GM12801 (cell line): ENCODE results near the gene COMTD1.

Source experiments
- TF ChIP-seq, protein P1 (sequence below): IDR thresholded peaks from one replicate; pipeline ENCODE4 v1.5.1; 2011; ENCODE audit warnings: control low read depth; ENCODE audit not compliant: insufficient read length; ENCODE audit errors: extremely low read depth

The COMTD1 gene

DNA sequence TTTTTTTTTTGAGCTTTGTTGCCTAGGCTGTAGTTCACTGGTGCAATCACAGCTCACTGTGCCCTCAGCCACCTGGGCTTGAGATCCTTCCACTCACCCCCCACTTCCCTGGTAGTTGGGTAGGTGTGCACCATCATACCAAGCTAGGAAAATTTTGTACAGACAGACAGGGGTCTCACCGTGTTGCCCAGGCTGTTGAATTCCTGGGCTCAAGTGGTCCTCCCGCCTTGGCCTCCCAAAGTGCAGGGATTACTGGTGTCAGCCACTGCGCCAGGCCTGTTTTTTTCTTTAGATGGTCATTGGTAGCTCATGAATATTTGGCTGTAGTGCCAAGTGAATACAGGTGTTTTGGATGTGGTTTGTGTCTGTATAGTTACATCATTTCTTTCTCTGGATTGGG, 7.5 kb downstream of the COMTD1 start:
- TF ChIP-seq, protein P1, sequence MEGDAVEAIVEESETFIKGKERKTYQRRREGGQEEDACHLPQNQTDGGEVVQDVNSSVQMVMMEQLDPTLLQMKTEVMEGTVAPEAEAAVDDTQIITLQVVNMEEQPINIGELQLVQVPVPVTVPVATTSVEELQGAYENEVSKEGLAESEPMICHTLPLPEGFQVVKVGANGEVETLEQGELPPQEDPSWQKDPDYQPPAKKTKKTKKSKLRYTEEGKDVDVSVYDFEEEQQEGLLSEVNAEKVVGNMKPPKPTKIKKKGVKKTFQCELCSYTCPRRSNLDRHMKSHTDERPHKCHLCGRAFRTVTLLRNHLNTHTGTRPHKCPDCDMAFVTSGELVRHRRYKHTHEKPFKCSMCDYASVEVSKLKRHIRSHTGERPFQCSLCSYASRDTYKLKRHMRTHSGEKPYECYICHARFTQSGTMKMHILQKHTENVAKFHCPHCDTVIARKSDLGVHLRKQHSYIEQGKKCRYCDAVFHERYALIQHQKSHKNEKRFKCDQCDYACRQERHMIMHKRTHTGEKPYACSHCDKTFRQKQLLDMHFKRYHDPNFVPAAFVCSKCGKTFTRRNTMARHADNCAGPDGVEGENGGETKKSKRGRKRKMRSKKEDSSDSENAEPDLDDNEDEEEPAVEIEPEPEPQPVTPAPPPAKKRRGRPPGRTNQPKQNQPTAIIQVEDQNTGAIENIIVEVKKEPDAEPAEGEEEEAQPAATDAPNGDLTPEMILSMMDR = no peak

DNA sequence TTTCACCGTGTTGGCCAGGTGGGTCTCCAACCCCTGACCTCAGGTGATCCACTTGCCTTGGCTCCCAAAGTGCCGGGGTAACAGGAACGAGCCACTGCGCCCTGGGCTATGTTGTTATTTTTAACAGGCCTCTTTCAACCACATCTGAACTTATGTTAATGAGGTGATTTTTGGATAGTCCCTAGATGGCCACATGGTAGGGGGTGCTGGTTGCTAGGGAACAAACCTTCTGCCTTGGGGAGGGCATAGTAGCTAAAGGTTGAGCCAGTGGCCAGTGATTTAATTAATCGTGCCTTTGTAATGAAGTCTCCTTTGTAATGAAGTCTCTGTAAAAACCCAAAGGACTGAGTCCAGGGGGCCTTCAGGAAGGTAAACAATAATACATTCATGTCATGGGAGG, 9.1 kb downstream of the COMTD1 start:
- TF ChIP-seq, protein P1 = no peak

DNA sequence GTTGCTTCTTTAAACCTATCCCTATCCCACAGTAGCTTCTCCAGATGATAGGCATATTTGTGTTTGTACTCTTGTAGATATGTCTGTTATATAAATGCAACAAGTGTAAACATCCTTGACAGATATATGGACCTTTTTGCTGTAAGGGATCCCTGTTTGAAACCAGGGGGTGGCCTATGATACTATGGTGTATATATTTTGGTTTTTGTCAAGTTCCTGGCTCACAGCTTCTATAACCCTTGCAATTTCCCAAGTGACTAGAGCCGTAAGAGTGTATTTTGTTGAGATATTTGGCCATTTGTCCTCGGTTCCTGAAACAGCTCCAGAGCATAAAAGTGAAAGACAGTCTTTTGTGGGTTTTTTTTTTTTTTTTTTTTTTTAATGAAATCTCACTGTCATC, 9.7 kb downstream of the COMTD1 start:
- TF ChIP-seq, protein P1 = no peak

DNA sequence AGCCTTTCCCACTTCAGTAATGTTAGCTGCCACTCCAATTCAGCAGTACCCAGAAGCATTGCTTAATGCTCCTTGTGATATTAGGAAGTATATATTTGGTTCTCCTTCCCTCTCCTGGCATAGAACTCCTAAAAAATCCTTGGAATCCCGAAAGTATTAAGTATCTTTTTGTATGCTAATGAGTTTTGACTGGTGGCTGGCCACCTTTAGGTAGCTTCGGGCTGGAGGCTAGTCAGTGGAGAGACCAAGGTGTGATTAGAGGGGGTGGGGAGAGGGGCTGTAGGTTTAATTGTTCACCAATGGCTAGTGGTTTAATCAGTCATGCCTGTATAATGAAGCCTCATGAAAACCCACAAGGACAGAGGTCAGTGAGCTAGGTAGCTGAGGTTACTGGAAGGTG, 12.2 kb downstream of the COMTD1 start:
- TF ChIP-seq, protein P1 = no peak

DNA sequence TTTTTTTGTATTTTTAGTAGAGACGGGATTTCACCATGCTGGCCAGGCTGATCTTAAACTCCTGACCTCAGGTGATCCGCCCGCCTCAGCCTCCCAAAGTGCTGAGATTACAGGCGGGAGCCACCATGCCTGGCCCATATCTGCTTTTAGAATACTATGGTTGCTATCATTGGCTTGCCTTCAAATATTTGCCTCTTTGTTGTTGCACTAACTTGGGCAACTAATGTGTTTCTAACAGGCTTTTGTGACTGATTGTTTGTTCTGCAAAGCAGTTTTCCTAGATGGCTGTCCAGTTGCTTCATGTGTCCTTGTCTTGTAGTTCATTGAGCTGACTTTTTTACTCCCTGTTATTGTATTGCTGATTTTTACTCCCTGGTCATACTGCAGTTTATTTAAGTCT, 15.5 kb downstream of the COMTD1 start:
- TF ChIP-seq, protein P1 = no peak

DNA sequence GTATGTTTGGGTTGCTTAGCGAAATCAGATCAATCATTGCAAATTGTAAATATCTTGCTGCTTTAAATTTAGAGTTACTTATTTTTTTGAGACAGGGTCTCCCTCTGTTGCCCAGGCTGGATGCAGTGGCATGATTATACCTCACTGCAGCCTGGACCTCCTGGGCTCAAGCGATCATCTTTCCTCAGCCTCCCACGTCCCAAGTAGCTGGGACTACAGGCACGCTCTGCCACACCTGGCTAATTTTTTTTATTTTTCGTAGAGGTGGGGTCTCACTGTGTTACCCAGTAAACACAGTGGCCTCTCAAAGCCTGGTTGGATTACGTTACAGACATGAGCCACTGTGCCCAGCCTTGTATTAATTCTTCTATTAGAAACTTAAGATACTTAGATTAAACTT, 23.4 kb downstream of the COMTD1 start:
- TF ChIP-seq, protein P1 = no peak

DNA sequence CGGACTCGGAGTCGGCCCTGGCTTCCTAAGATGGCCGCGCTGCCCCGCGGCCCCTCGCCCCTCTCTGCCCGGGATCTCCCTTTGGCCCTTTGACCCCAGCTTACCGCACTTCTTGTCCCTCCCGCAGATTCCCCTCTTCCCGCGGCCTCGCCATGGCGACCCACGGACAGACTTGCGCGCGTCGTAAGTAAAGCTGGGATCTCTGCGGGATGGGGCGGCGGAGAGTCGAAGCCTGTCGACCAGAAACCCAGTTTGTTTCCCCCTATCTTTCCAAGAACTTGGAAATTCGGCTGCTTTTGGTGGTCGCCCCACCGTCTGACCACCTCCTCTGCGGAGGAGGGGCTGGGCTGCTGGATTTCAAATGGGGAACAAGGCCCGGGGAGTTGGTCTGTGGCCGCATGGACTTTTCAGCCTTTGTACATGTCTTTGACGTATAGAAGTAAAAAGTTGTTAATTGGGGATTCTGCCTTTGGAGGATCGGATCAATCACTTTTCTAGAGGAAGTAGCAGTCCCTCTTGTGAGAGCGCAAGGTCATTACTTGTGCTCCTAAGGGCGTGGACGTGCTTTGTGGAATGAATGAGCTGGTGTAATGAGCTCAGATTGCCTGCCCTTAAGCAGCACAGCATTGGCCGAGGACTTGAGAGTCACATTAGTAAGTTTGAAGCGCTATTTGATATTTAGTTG, 24.6 kb downstream of the COMTD1 start:
- TF ChIP-seq, protein P1 = no peak
